GM12878 (cell line): ENCODE results near the gene MZT2B. TPM values are rescaled to one million over a fixed set of nuclear protein-coding genes. Genes with fewer than 3 reads are reported as not detected.

Experiments
- NFYA ChIP-seq: IDR thresholded peaks from 2 replicates; pipeline ENCODE4 v1.6.1; 2011; ENCODE audit warnings: low read depth, mild to moderate bottlenecking, low read length, improper control_type of control experiment, borderline replicate concordance
- SMC3 ChIP-seq: IDR thresholded peaks from 2 replicates; pipeline ENCODE4 v1.6.1; 2011; ENCODE audit warnings: low read length, improper control_type of control experiment, borderline replicate concordance
- TCF12 ChIP-seq: IDR thresholded peaks from 2 replicates; pipeline ENCODE4 v1.6.1; 2011; ENCODE audit warnings: low read depth, mild to moderate bottlenecking, low read length
- TCF7 ChIP-seq: IDR thresholded peaks from 2 replicates; pipeline ENCODE4 v1.6.1; 2014; ENCODE audit warnings: antibody characterized with exemption, borderline replicate concordance
- ZNF207 ChIP-seq: fragments of 450-650 bp; IDR thresholded peaks from 2 replicates; pipeline ENCODE4 v1.6.1; 2014; ENCODE audit warnings: antibody characterized with exemption, mild to moderate bottlenecking, borderline replicate concordance
- polyA plus RNA-seq, 11 experiments: library from polyadenylated mRNA; depleted of rRNA in 4 of 11; unstranded in 6 of 11; stranded (reverse) in 5 of 11; fragments of >200 nt; fragmentation: Nextera tagmentation in 4 of 11; fragmentation: Illumina TruSeq in 1 of 11; extraction: Ambion mirVana in 4 of 11; extraction: Trizol in 1 of 11; gene quantifications; 1 replicate in 1 of 11; 2 replicates in 10 of 11; pipeline versions ENCODE4 v1.2.1 to v1.2.3, GENCODE V29; 2011 to 2016; ENCODE audit warnings: inconsistent platforms in 2 of 11, missing spikeins in 2 of 11, low read depth in 1 of 11
- total RNA-seq, 4 experiments: library from RNA; depleted of rRNA in 3 of 4; stranded (reverse); fragments of >200 nt in 3 of 4; fragmentation: Illumina TruSeq in 1 of 4; extraction: Trizol in 1 of 4; gene quantifications; 2 replicates each; pipeline versions ENCODE4 v1.2.1 to v1.2.3, GENCODE V29; 2013 to 2021
- TF ChIP-seq, protein P1 (sequence below): IDR thresholded peaks from 2 replicates; pipeline ENCODE4 v1.6.1; 2012; ENCODE audit warnings: mild to moderate bottlenecking, low read depth, low read length
- TF ChIP-seq, protein P2 (sequence below): IDR thresholded peaks from 2 replicates; pipeline ENCODE4 v1.6.1; 2011; ENCODE audit warnings: mild to moderate bottlenecking, low read depth, low read length, moderate library complexity; ENCODE audit not compliant: insufficient replicate concordance
- TF ChIP-seq, protein P3 (sequence below): fragments of 150-350 bp; IDR thresholded peaks from 2 replicates; pipeline ENCODE4 v1.6.1; 2016; ENCODE audit warnings: low read depth, low read length

MZT2B gene
- total and polyA plus RNA-seq, 10 of the 15 experiments (the other 5 are each of a cell fraction or from before 2014, with no cell fraction given), result 6.3 to 399 (median 198) TPM

DNA sequence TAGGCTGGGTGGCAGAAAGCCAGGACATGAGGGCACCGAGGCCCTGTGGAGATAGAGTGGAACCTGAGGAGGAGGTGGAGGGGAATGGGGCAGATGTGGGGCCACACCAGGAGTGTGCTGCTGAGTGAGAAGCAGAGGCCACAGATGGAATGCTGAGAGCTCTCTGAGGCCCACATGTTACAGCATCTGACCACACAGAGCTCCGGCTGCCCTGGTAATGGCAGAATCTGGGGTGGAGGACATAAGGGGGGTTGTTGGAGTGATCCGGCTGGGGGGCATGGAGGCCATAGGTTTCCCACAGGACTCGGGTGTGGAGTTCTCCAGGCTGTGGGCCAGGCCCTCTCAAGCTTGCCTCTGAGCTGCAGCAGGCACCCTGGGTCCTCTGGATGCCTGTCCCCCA, 3.8 kb downstream of the MZT2B start (continued):
- TF ChIP-seq, protein P1, sequence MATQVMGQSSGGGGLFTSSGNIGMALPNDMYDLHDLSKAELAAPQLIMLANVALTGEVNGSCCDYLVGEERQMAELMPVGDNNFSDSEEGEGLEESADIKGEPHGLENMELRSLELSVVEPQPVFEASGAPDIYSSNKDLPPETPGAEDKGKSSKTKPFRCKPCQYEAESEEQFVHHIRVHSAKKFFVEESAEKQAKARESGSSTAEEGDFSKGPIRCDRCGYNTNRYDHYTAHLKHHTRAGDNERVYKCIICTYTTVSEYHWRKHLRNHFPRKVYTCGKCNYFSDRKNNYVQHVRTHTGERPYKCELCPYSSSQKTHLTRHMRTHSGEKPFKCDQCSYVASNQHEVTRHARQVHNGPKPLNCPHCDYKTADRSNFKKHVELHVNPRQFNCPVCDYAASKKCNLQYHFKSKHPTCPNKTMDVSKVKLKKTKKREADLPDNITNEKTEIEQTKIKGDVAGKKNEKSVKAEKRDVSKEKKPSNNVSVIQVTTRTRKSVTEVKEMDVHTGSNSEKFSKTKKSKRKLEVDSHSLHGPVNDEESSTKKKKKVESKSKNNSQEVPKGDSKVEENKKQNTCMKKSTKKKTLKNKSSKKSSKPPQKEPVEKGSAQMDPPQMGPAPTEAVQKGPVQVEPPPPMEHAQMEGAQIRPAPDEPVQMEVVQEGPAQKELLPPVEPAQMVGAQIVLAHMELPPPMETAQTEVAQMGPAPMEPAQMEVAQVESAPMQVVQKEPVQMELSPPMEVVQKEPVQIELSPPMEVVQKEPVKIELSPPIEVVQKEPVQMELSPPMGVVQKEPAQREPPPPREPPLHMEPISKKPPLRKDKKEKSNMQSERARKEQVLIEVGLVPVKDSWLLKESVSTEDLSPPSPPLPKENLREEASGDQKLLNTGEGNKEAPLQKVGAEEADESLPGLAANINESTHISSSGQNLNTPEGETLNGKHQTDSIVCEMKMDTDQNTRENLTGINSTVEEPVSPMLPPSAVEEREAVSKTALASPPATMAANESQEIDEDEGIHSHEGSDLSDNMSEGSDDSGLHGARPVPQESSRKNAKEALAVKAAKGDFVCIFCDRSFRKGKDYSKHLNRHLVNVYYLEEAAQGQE, result no peak
- no peak for TF ChIP-seq NFYA
- TF ChIP-seq ZNF207, result no peak
- TF ChIP-seq TCF12, result no peak
- TF ChIP-seq, protein P2, sequence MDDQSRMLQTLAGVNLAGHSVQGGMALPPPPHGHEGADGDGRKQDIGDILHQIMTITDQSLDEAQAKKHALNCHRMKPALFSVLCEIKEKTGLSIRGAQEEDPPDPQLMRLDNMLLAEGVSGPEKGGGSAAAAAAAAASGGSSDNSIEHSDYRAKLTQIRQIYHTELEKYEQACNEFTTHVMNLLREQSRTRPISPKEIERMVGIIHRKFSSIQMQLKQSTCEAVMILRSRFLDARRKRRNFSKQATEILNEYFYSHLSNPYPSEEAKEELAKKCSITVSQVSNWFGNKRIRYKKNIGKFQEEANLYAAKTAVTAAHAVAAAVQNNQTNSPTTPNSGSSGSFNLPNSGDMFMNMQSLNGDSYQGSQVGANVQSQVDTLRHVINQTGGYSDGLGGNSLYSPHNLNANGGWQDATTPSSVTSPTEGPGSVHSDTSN, result no peak
- no peak for TF ChIP-seq SMC3
- TF ChIP-seq, protein P3, sequence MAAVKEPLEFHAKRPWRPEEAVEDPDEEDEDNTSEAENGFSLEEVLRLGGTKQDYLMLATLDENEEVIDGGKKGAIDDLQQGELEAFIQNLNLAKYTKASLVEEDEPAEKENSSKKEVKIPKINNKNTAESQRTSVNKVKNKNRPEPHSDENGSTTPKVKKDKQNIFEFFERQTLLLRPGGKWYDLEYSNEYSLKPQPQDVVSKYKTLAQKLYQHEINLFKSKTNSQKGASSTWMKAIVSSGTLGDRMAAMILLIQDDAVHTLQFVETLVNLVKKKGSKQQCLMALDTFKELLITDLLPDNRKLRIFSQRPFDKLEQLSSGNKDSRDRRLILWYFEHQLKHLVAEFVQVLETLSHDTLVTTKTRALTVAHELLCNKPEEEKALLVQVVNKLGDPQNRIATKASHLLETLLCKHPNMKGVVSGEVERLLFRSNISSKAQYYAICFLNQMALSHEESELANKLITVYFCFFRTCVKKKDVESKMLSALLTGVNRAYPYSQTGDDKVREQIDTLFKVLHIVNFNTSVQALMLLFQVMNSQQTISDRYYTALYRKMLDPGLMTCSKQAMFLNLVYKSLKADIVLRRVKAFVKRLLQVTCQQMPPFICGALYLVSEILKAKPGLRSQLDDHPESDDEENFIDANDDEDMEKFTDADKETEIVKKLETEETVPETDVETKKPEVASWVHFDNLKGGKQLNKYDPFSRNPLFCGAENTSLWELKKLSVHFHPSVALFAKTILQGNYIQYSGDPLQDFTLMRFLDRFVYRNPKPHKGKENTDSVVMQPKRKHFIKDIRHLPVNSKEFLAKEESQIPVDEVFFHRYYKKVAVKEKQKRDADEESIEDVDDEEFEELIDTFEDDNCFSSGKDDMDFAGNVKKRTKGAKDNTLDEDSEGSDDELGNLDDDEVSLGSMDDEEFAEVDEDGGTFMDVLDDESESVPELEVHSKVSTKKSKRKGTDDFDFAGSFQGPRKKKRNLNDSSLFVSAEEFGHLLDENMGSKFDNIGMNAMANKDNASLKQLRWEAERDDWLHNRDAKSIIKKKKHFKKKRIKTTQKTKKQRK, result no peak
- TF ChIP-seq TCF7, result no peak
